Mesothelial cell of epicardium (in vitro differentiated cells): ENCODE results near the gene FAT1. TPM values are rescaled to one million over a fixed set of nuclear protein-coding genes. Genes with fewer than 3 reads are reported as not detected.

Experiments
- DNase-seq, 2 experiments: peaks; one replicate each; pipeline ENCODE4 v3.0.0; 2021; ENCODE audit warnings: low spot score in 2 of 2; ENCODE audit not compliant: unreplicated experiment in 2 of 2
- H3K27ac Mint-ChIP-seq: 2 replicates; pipeline ENCODE4 v1.8.0; 2021; ENCODE audit warnings: mixed read lengths
- H3K27me3 Mint-ChIP-seq: 2 replicates; pipeline ENCODE4 v1.8.0; 2021; ENCODE audit warnings: low read depth, mixed read lengths
- H3K36me3 Mint-ChIP-seq: 2 replicates; pipeline ENCODE4 v1.8.0; 2021; ENCODE audit warnings: mixed read lengths
- H3K4me1 Mint-ChIP-seq: 2 replicates; pipeline ENCODE4 v1.8.0; 2021; ENCODE audit warnings: mixed read lengths
- H3K4me3 Mint-ChIP-seq: 2 replicates; pipeline ENCODE4 v1.8.0; 2021; ENCODE audit warnings: mild to moderate bottlenecking, moderate library complexity, mixed read lengths
- H3K9me3 Mint-ChIP-seq: 2 replicates; pipeline ENCODE4 v1.8.0; 2021; ENCODE audit warnings: mixed read lengths
- total RNA-seq: library from RNA; stranded (reverse); gene quantifications from 3 replicates; pipeline ENCODE4 v1.2.1, GENCODE V29; 2021
- TF ChIP-seq, protein P1 (sequence below): fragments of 200-600 bp; sonication (generic); IDR thresholded peaks from one replicate; pipeline ENCODE4 v1.5.0; 2021; ENCODE audit warnings: antibody characterized with exemption; ENCODE audit not compliant: unreplicated experiment

Gene FAT1
- total RNA-seq, 1 donor from 2014 or later: 224 TPM

DNA sequence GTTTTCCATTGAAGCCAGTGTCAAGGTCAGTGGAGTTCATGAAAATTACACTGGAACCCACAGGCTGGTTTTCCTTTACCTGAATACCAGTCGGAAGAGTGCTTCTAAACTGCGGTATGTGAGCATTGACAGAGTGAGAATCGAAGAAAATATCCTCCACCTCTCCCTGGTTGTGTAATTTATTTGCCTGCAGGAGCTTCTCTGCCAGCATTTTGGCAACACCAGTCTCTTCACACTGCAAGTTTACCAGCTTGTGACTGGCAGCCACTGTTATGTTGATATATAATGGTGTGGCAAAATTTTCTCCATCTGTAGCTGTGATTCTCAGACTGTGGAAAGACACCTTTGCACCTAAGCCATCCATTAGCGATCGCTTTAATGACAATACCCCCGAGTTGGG lies 16.1 kb downstream of the FAT1 start:
- no peak overlapping the region for H3K4me3 Mint-ChIP-seq
- H3K4me1 Mint-ChIP-seq: peaks cover 23% of the 10 kb centered on the region
- H3K36me3 Mint-ChIP-seq: peaks cover 42% of the 10 kb centered on the region
- H3K9me3 Mint-ChIP-seq: no peaks in the 10 kb centered on the region
- H3K27me3 Mint-ChIP-seq: no peaks in the 10 kb centered on the region
- no peak for DNase-seq
- TF ChIP-seq, protein P1, sequence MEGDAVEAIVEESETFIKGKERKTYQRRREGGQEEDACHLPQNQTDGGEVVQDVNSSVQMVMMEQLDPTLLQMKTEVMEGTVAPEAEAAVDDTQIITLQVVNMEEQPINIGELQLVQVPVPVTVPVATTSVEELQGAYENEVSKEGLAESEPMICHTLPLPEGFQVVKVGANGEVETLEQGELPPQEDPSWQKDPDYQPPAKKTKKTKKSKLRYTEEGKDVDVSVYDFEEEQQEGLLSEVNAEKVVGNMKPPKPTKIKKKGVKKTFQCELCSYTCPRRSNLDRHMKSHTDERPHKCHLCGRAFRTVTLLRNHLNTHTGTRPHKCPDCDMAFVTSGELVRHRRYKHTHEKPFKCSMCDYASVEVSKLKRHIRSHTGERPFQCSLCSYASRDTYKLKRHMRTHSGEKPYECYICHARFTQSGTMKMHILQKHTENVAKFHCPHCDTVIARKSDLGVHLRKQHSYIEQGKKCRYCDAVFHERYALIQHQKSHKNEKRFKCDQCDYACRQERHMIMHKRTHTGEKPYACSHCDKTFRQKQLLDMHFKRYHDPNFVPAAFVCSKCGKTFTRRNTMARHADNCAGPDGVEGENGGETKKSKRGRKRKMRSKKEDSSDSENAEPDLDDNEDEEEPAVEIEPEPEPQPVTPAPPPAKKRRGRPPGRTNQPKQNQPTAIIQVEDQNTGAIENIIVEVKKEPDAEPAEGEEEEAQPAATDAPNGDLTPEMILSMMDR: no peak
- no peak overlapping the region for H3K27ac Mint-ChIP-seq

DNA sequence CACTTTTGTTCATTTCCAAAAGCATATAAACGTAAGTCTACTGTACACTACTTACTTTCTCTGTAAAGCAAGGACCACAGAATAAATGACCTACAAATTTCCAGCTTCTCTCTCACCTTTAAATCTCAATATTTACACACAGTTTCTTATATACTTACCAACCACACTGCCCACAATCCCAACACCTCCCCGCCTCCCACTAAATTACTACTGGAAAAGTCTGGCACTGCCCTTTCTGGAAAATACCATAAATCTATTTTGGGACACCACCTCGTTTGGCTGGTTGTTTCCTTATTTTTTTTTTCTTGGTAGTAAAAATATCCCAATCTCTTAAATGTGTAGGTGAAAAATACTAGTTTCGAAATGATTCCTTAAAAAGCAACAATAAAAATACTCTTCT lies 19.6 kb downstream of the FAT1 start:
- Mint-ChIP-seq H3K4me3 (no peak overlapping the region), H3K36me3 (peaks cover 36% of the 10 kb centered on the region), H3K9me3 (no peaks in the 10 kb centered on the region), H3K27me3 (no peaks in the 10 kb centered on the region), H3K4me1 (peaks cover 50% of the 10 kb centered on the region), H3K27ac (peak overlapping the region; percentile 85)
- TF ChIP-seq, protein P1: no peak
- no peak for DNase-seq

GRCh38 chr4:186703510-186703909 lies 20.1 kb downstream of the FAT1 start:
- H3K27ac Mint-ChIP-seq: peak overlapping the region; percentile 85
- peaks cover 55% of the 10 kb centered on the region for H3K4me1 Mint-ChIP-seq
- no peaks in the 10 kb centered on the region for H3K27me3 Mint-ChIP-seq
- H3K9me3 Mint-ChIP-seq: no peaks in the 10 kb centered on the region
- H3K36me3 Mint-ChIP-seq: peaks cover 32% of the 10 kb centered on the region
- TF ChIP-seq, protein P1: no peak
- no peak overlapping the region for H3K4me3 Mint-ChIP-seq
- DNase-seq: no peak

DNA sequence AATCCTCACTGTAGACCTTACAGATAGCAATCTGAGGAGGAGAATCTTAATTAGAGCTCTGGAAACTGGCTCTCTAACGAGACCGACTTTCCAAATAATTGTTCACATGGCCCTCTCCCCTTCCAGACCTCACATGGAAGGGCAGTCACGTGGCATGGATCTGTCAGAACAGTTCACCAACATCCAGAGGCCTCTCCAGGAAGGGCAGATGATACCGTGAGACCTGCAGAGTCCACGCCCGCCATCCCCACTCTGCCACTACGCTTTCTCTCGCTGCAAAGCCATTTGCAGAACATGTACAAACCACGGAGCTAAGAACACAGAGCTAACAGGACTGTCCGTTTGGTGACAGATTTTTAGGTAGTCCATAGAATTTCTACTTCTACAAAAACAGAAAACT lies 20.7 kb downstream of the FAT1 start:
- no peaks in the 10 kb centered on the region for H3K9me3 Mint-ChIP-seq
- H3K27ac Mint-ChIP-seq: peak overlapping the region; percentile 74
- no peaks in the 10 kb centered on the region for H3K27me3 Mint-ChIP-seq
- DNase-seq: no peak
- H3K4me1 Mint-ChIP-seq: peaks cover 61% of the 10 kb centered on the region
- TF ChIP-seq, protein P1: no peak
- H3K4me3 Mint-ChIP-seq: no peak overlapping the region
- H3K36me3 Mint-ChIP-seq: peaks cover 26% of the 10 kb centered on the region

DNA sequence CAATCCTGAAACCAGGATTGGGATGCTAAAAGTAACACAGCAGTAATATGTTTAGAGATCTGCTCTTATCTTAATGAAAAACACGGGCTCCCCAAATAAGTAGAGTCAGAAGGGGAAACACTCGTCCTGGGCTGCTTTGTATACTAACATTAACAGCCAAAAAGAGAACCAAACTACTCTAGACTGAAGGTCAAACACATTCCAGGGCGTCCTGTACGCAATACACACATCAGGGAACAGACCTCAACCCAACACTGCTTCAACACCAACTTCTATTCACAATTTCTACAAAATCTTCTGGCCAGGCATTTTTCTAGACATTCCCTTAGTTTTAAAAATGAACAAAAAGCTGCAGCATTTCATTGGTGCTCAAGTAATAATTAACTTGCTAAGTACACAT lies 21.4 kb downstream of the FAT1 start:
- Mint-ChIP-seq H3K27me3 (no peaks in the 10 kb centered on the region), H3K4me1 (peaks cover 65% of the 10 kb centered on the region), H3K36me3 (peaks cover 20% of the 10 kb centered on the region), H3K9me3 (no peaks in the 10 kb centered on the region), H3K27ac (peak overlapping the region; percentile 74), H3K4me3 (no peak overlapping the region)
- no peak for DNase-seq
- TF ChIP-seq, protein P1: no peak

DNA sequence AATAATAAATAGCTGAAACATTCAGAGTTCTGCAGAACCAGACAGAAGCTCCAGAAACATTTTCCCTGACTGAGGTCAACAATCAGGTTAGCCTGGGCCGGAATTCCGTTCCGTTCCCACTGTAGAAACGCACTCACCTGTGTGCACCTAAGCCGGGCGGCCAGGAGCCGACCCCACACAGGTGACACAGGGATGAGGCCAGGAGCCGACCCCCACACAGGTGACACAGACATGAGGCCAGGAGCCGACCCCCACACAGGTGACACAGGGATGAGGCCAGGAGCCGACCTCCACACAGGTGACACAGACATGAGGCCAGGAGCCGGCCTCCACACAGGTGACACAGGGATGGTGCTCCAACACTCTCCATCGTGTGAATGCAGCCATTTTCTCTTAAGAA lies 21.9 kb downstream of the FAT1 start:
- no peak overlapping the region for H3K4me3 Mint-ChIP-seq
- TF ChIP-seq, protein P1: no peak
- no peaks in the 10 kb centered on the region for H3K9me3 Mint-ChIP-seq
- peaks cover 65% of the 10 kb centered on the region for H3K4me1 Mint-ChIP-seq
- peaks cover 19% of the 10 kb centered on the region for H3K36me3 Mint-ChIP-seq
- peak overlapping the region; percentile 95 for H3K27ac Mint-ChIP-seq
- DNase-seq: no peak
- H3K27me3 Mint-ChIP-seq: no peaks in the 10 kb centered on the region
